Fibroblast of lung (primary cell): ENCODE results near the gene VEPH1. TPM values are rescaled to one million over a fixed set of nuclear protein-coding genes. Genes with fewer than 3 reads are reported as not detected.

Experiments
- DNase-seq, 2 donors: peaks; one replicate each; pipeline versions ENCODE4 v3.0.0 to v3.0.0-alpha.2; 2010; ENCODE audit warnings: low read depth in 2 of 2
- H2AFZ ChIP-seq: 2 replicates; pipeline ENCODE4 v1.5.1; 2012; ENCODE audit warnings: low read length, control low read depth, inconsistent platforms
- H3K27ac ChIP-seq: 2 replicates; pipeline ENCODE4 v1.5.1; 2011; ENCODE audit warnings: low read length, control low read depth; ENCODE audit not compliant: insufficient read depth
- H3K27me3 ChIP-seq: 2 replicates; pipeline ENCODE4 v1.5.1; 2011; ENCODE audit warnings: mild to moderate bottlenecking, low read length; ENCODE audit not compliant: control insufficient read depth, insufficient read depth
- H3K36me3 ChIP-seq: 2 replicates; pipeline ENCODE4 v1.5.1; 2011; ENCODE audit warnings: low read length; ENCODE audit not compliant: control insufficient read depth, insufficient read depth
- H3K4me1 ChIP-seq: 2 replicates; pipeline ENCODE4 v1.5.1; 2011; ENCODE audit warnings: low read length; ENCODE audit not compliant: control insufficient read depth, insufficient read depth; ENCODE audit errors: extremely low read depth
- H3K4me2 ChIP-seq: 2 replicates; pipeline ENCODE4 v1.5.1; 2011; ENCODE audit warnings: low read length, control low read depth; ENCODE audit not compliant: insufficient read depth; ENCODE audit errors: extremely low read depth
- H3K4me3 ChIP-seq, 4 experiments: fragments of 200-600 bp in 1 of 4; sonication (generic) in 1 of 4; replicated peaks in 1 of 4; 2 replicates each; pipeline ENCODE4 v1.5.1; 2011 to 2016; ENCODE audit warnings: low read length in 4 of 4, low read depth in 3 of 4, mild to moderate bottlenecking in 3 of 4, control low read depth in 2 of 4, inconsistent platforms in 1 of 4, mixed read lengths in 1 of 4; ENCODE audit not compliant: insufficient read depth in 1 of 4; ENCODE audit errors: control extremely low read depth in 1 of 4
- H3K79me2 ChIP-seq: 2 replicates; pipeline ENCODE4 v1.5.1; 2012; ENCODE audit warnings: mild to moderate bottlenecking, low read length, inconsistent platforms; ENCODE audit not compliant: control insufficient read depth, insufficient read depth
- H3K9ac ChIP-seq: 2 replicates; pipeline ENCODE4 v1.5.1; 2011; ENCODE audit warnings: mild to moderate bottlenecking, low read length, control low read depth; ENCODE audit not compliant: insufficient read depth
- H3K9me3 ChIP-seq: 2 replicates; pipeline ENCODE4 v1.5.1; 2012; ENCODE audit warnings: low read depth, low read length; ENCODE audit not compliant: control insufficient read depth, insufficient read depth
- H4K20me1 ChIP-seq: 2 replicates; pipeline ENCODE4 v1.5.1; 2011; ENCODE audit warnings: low read length; ENCODE audit not compliant: control insufficient read depth, insufficient read depth; ENCODE audit errors: extremely low read depth
- CTCF ChIP-seq, 2 donors: IDR thresholded peaks in 1 of 2; conservative IDR thresholded peaks in 1 of 2; 1 replicate in 1 of 2; 2 replicates in 1 of 2; pipeline ENCODE4 v1.5.1; 2011 to 2012; ENCODE audit warnings: low read length in 2 of 2, control low read depth in 1 of 2, inconsistent platforms in 1 of 2, low read depth in 1 of 2, mild to moderate bottlenecking in 1 of 2
- EZH2 ChIP-seq: IDR thresholded peaks from 2 replicates; pipeline ENCODE4 v1.5.1; 2012; ENCODE audit warnings: low read length, control low read depth, mild to moderate bottlenecking; ENCODE audit errors: missing control alignments
- polyA plus RNA-seq, 2 donors: library from polyadenylated mRNA; depleted of rRNA in 1 of 2; stranded (reverse) in 1 of 2; unstranded in 1 of 2; fragments of >200 nt; gene quantifications; 2 replicates each; pipeline ENCODE4 v1.2.1, GENCODE V29; 2011 to 2012; ENCODE audit warnings: missing spikeins in 1 of 2
- total RNA-seq: library from RNA; depleted of rRNA; stranded (reverse); fragments of >200 nt; gene quantifications from 2 replicates; pipeline ENCODE4 v1.2.1, GENCODE V29; 2014

The VEPH1 gene
- total and polyA plus RNA-seq, 2 donors (not counting 1 experiment from before 2014, with no cell fraction given), result 13.1 to 34.7 TPM

- H3K36me3 ChIP-seq, result no peaks in the 10 kb centered on the region
- H3K79me2 ChIP-seq, result no peaks in the 10 kb centered on the region
- no peak overlapping the region for H3K27ac ChIP-seq
- DNase-seq, result no peak
- no peaks in the 10 kb centered on the region for H4K20me1 ChIP-seq
- H2AFZ ChIP-seq, result no peak overlapping the region
- no peaks in the 10 kb centered on the region for H3K9me3 ChIP-seq
- H3K27me3 ChIP-seq, result no peaks in the 10 kb centered on the region
- H3K4me1 ChIP-seq, result peaks cover 8% of the 10 kb centered on the region
- no peak overlapping the region for H3K4me2 ChIP-seq
- no peak for TF ChIP-seq EZH2
- TF ChIP-seq CTCF (conservative IDR thresholded peaks at IDR 0.05 in 1 of 2, IDR thresholded peaks at IDR 0.05 in 1 of 2; ENCODE audit: low read depth in 1 of 2, low read length in 2 of 2), result no peak
- no peak overlapping the region for H3K9ac ChIP-seq
- H3K4me3 ChIP-seq, result no peak overlapping the region
These were observed 33.5 kb downstream of the VEPH1 start for GRCh38 chr3:157469561-157470294.

GRCh38 chr3:157467200-157467599 is 36.0 kb downstream of the VEPH1 start:
- Histone ChIP-seq H3K36me3 (no peaks in the 10 kb centered on the region), H3K27ac (peak overlapping the region; percentile 35), H2AFZ (peak overlapping the region; percentile 42), H3K27me3 (no peaks in the 10 kb centered on the region), H4K20me1 (no peaks in the 10 kb centered on the region), H3K79me2 (no peaks in the 10 kb centered on the region), H3K4me2 (no peak overlapping the region), H3K9me3 (no peaks in the 10 kb centered on the region), H3K4me1 (peaks cover 15% of the 10 kb centered on the region), H3K9ac (no peak overlapping the region), H3K4me3 (no peak overlapping the region)
- peak; percentile 37 to 65 for DNase-seq
- TF ChIP-seq CTCF (conservative IDR thresholded peaks at IDR 0.05 in 1 of 2, IDR thresholded peaks at IDR 0.05 in 1 of 2; ENCODE audit: low read depth in 1 of 2, low read length in 2 of 2) (no peak), EZH2 (no peak)

GRCh38 chr3:157465741-157466140 is 37.5 kb downstream of the VEPH1 start:
- H3K9ac ChIP-seq, result no peak overlapping the region
- no peak for TF ChIP-seq EZH2
- no peak for TF ChIP-seq CTCF (conservative IDR thresholded peaks at IDR 0.05 in 1 of 2, IDR thresholded peaks at IDR 0.05 in 1 of 2; ENCODE audit: low read depth in 1 of 2, low read length in 2 of 2)
- no peaks in the 10 kb centered on the region for H3K9me3 ChIP-seq
- H3K79me2 ChIP-seq, result no peaks in the 10 kb centered on the region
- no peaks in the 10 kb centered on the region for H4K20me1 ChIP-seq
- H3K27me3 ChIP-seq, result no peaks in the 10 kb centered on the region
- H3K4me2 ChIP-seq, result no peak overlapping the region
- no peak overlapping the region for H3K27ac ChIP-seq
- H2AFZ ChIP-seq, result no peak overlapping the region
- H3K36me3 ChIP-seq, result no peaks in the 10 kb centered on the region
- no peak overlapping the region for H3K4me3 ChIP-seq
- H3K4me1 ChIP-seq, result peaks cover 15% of the 10 kb centered on the region
- DNase-seq, result no peak
